Peyer's patch (tissue), 4 donors: Measurements from ENCODE around the gene KIF5B. TPM values are rescaled to one million over a fixed set of nuclear protein-coding genes. Genes with fewer than 3 reads are reported as not detected.
"Not testable (repeated sequence)": the region's sequence is repeated elsewhere in the genome, so short reads cannot be mapped to it uniquely, and the experiment has no call there.

Experiments
- DNase-seq, 3 donors: peaks; one replicate each; pipeline ENCODE4 v3.0.0-alpha.2; 2017 to 2019
- H3K27ac ChIP-seq, 4 donors: fragments of 200-600 bp; sonication (generic); one replicate each; pipeline ENCODE4 v1.5.1; 2016 to 2019
- H3K27me3 ChIP-seq, 2 donors: fragments of 200-600 bp; sonication (generic); one replicate each; pipeline ENCODE4 v1.5.1; 2019
- H3K36me3 ChIP-seq, 3 donors: fragments of 200-600 bp; sonication (generic); one replicate each; pipeline ENCODE4 v1.5.1; 2016 to 2019
- H3K4me1 ChIP-seq, 4 donors: fragments of 200-600 bp; sonication (generic); one replicate each; pipeline ENCODE4 v1.5.1; 2016 to 2019
- H3K4me3 ChIP-seq, 4 donors: fragments of 200-600 bp; sonication (generic); 1 replicate in 3 of 4; 2 replicates in 1 of 4; pipeline ENCODE4 v1.5.1; 2016 to 2019; ENCODE audit warnings: mild to moderate bottlenecking in 1 of 4
- H3K9me3 ChIP-seq, 4 donors: fragments of 200-600 bp; sonication (generic); one replicate each; pipeline ENCODE4 v1.5.1; 2016 to 2019; ENCODE audit warnings: mild to moderate bottlenecking in 1 of 4
- POLR2A ChIP-seq, 2 donors: fragments of 450-650 bp; IDR thresholded peaks; one replicate each; pipeline ENCODE4 v1.5.1; 2017; ENCODE audit warnings: antibody characterized with exemption in 2 of 2, mild to moderate bottlenecking in 2 of 2, moderate library complexity in 2 of 2
- total RNA-seq, 4 donors: library from RNA; depleted of rRNA; stranded (reverse); fragments of >200 nt; gene quantifications; one replicate each; pipeline ENCODE4 v1.1.0, GENCODE V29; 2016
- TF ChIP-seq, protein P1 (sequence below), 6 experiments: fragments of 450-650 bp in 4 of 6; fragments of 200-600 bp in 2 of 6; sonication (generic) in 1 of 6; IDR thresholded peaks; one replicate each; pipeline ENCODE4 v1.5.1; 2017 to 2019; ENCODE audit warnings: antibody characterized with exemption in 6 of 6, mild to moderate bottlenecking in 3 of 6, moderate library complexity in 1 of 6

KIF5B gene
- total RNA-seq, 4 donors from 2014 or later: 69.1 to 124 (median 83.9) TPM

- H3K27me3 ChIP-seq: no peaks in the 10 kb centered on the region
- DNase-seq: no peak
- TF ChIP-seq, protein P1, sequence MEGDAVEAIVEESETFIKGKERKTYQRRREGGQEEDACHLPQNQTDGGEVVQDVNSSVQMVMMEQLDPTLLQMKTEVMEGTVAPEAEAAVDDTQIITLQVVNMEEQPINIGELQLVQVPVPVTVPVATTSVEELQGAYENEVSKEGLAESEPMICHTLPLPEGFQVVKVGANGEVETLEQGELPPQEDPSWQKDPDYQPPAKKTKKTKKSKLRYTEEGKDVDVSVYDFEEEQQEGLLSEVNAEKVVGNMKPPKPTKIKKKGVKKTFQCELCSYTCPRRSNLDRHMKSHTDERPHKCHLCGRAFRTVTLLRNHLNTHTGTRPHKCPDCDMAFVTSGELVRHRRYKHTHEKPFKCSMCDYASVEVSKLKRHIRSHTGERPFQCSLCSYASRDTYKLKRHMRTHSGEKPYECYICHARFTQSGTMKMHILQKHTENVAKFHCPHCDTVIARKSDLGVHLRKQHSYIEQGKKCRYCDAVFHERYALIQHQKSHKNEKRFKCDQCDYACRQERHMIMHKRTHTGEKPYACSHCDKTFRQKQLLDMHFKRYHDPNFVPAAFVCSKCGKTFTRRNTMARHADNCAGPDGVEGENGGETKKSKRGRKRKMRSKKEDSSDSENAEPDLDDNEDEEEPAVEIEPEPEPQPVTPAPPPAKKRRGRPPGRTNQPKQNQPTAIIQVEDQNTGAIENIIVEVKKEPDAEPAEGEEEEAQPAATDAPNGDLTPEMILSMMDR (IDR thresholded peaks at IDR 0.05): no peak
- TF ChIP-seq POLR2A (IDR thresholded peaks at IDR 0.05): no peak
- H3K4me1 ChIP-seq: peaks cover 0 to 4% (median 0%) of the 10 kb centered on the region in 4 donors
- H3K4me3 ChIP-seq: no peak overlapping the region
- H3K27ac ChIP-seq: no peak overlapping the region
- no peaks in the 10 kb centered on the region for H3K9me3 ChIP-seq
- H3K36me3 ChIP-seq: no peaks in the 10 kb centered on the region
These were observed 74.1 kb downstream of the KIF5B start for GRCh38 chr10:31982111-31982510.

GRCh38 chr10:31980471-31980870, 75.8 kb downstream of the KIF5B start:
- Histone ChIP-seq H3K27ac (no peak overlapping the region), H3K9me3 (no peaks in the 10 kb centered on the region), H3K4me1 (peaks cover 0 to 4% (median 0%) of the 10 kb centered on the region in 4 donors), H3K4me3 (no peak overlapping the region), H3K27me3 (no peaks in the 10 kb centered on the region), H3K36me3 (no peaks in the 10 kb centered on the region)
- no peak for DNase-seq
- TF ChIP-seq, protein P1 (IDR thresholded peaks at IDR 0.05): no peak
- no peak for TF ChIP-seq POLR2A (IDR thresholded peaks at IDR 0.05)

DNA sequence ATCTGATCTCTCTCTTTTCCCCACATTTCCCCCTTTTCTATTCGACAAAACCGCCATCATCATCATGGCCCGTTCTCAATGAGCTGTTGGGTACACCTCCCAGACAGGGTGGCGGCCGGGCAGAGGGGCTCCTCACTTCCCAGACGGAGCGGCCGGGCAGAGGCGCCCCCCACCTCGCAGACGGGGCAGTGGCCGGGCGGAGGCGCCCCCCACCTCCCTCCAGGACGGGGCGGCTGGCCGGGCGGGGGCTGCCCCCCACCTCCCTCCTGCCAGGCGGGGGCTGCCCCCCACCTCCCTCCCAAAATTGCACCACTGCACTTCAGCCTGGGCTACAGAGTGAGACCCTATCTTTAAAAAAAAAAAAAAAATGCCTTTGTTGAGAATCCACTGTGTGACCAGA, 77.2 kb downstream of the KIF5B start:
- not testable (repeated sequence) for H3K36me3 ChIP-seq, H3K27ac ChIP-seq, DNase-seq, H3K4me3 ChIP-seq, H3K4me1 ChIP-seq, H3K9me3 ChIP-seq, H3K27me3 ChIP-seq

DNA sequence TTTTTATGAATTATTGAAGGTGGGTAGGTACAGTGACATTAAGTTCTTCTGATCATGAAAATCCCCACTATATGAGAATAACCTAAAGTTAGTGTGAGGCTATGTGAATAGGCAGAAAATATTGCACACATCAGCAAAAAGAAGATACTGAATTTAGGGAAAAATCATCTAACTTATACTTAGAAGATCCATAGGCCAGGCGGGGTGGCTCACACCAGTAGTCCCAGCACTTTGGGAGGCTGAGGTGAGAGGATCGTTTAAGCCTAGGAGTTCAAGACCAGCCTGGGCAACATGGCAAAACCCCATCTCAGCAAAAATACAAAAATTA, 78.1 kb downstream of the KIF5B start:
- H3K4me3 ChIP-seq: no peak overlapping the region
- peaks cover 0 to 4% (median 0%) of the 10 kb centered on the region in 4 donors for H3K4me1 ChIP-seq
- H3K27ac ChIP-seq: no peak overlapping the region
- no peaks in the 10 kb centered on the region for H3K9me3 ChIP-seq
- no peaks in the 10 kb centered on the region for H3K27me3 ChIP-seq
- DNase-seq: no peak
- H3K36me3 ChIP-seq: no peaks in the 10 kb centered on the region
- TF ChIP-seq POLR2A (IDR thresholded peaks at IDR 0.05): no peak
- TF ChIP-seq, protein P1 (IDR thresholded peaks at IDR 0.05): no peak

- TF ChIP-seq, protein P1 (IDR thresholded peaks at IDR 0.05): no peak
- no peak overlapping the region for H3K27ac ChIP-seq
- H3K36me3 ChIP-seq: no peaks in the 10 kb centered on the region
- no peaks in the 10 kb centered on the region for H3K9me3 ChIP-seq
- H3K27me3 ChIP-seq: no peaks in the 10 kb centered on the region
- H3K4me3 ChIP-seq: no peak overlapping the region
- DNase-seq: no peak
- H3K4me1 ChIP-seq: peaks cover 0 to 4% (median 0%) of the 10 kb centered on the region in 4 donors
These were observed 78.6 kb downstream of the KIF5B start for GRCh38 chr10:31977440-31978155.

DNA sequence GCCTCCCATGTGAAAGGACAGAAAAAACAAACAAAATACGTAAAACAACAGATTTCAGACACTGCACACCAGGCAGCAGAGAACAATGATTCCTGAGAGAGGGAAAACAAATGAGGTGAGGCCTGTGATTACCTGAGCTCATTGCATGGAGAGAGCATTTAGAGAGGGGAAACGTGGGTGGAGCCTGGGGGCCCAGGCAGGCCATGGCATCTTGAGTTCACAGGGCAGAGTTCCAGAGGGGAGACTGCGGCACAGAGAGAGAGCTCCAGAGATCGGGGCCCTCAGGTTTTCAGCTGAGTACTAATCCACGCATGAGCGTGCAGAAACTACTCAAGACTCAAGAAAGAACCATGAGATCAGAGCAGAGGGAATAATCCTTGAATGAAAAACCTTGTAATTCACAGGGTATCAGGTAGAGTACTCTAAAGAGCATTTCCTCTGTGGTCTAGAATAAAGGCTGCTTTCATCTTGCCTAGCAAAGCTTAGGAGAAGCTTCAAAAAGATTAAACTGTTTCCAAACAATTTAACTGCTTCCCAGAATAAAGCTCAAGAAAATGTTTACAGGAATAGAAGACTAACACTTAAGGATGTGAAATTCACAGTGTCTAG, 81.0 kb downstream of the KIF5B start:
- TF ChIP-seq POLR2A (IDR thresholded peaks at IDR 0.05): no peak
- TF ChIP-seq, protein P1 (IDR thresholded peaks at IDR 0.05): no peak
- Histone ChIP-seq H3K27me3 (no peaks in the 10 kb centered on the region), H3K36me3 (no peaks in the 10 kb centered on the region), H3K4me3 (no peak overlapping the region), H3K9me3 (no peaks in the 10 kb centered on the region), H3K4me1 (peaks cover 0 to 4% (median 0%) of the 10 kb centered on the region in 4 donors), H3K27ac (no peak overlapping the region)
- no peak for DNase-seq
